NCI-H1105 (cell line): ENCODE measurements around the gene FAM83F.
"Not testable (repeated sequence)": the region's sequence is repeated elsewhere in the genome, so short reads cannot be mapped to it uniquely, and the experiment has no call there.

Experiments
- DNase-seq: peaks from one replicate; lab custom pipeline; 2025; lab: John Stamatoyannopoulos, UW

Gene FAM83F

GRCh38 chr22:39994566-39995392, at the start of gene FAM83F:
FAM83F (plus strand) TSS chr22:39994954; CDS start chr22:39995043, 89 bp downstream.
- DNase-seq = peak; percentile 19

DNA sequence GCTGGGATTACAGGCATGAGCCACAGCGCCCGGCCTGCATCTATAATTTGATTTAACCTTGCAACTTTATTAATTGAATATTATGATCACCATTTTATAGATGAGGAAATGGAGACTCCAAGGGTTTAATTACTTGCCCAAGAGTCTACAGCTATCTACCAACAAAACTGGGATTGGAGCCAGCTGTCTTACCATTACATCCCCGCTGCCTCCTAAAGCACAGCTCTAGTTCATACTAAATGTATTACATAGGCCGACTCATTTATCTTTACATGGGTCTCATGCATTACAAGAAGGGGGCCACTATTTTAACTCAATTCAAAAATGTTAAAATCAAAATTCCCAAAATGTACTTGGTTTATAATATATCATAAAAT, 48.6 kb upstream of the FAM83F start:
- no peak for DNase-seq

DNA sequence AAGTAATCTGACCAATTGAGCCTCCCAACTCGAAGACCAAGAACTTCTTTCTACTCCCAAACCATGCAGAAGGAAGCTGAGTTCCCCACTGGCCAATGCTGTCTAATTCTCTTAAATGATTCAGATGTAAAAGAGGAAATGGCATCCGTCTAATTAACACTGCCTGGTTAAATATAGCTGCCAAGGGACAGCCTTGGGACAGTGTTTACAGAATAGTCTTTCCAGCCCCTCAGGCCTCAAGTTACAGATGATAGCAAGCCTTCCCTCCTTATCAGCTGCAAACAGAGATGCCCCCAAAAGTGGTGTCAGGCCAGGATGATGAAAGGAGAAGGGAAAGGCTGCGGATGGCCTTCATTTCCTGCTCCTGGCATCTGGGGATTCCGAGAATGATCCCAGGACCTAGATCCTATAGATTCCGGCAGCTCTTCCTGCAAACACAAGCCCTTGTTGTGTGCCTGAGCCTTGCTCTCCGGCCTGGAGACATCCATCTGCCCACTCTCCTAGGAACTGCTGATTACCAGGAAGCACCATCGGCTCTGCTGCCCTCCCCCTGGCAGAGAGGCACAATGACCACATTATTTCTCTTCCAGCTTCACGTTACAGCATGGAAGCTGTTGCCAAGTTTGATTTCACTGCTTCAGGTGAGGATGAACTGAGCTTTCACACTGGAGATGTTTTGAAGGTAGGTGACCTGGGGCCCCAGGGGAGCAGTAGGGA, 48.1 kb upstream of the FAM83F start:
- DNase-seq = no peak

DNA sequence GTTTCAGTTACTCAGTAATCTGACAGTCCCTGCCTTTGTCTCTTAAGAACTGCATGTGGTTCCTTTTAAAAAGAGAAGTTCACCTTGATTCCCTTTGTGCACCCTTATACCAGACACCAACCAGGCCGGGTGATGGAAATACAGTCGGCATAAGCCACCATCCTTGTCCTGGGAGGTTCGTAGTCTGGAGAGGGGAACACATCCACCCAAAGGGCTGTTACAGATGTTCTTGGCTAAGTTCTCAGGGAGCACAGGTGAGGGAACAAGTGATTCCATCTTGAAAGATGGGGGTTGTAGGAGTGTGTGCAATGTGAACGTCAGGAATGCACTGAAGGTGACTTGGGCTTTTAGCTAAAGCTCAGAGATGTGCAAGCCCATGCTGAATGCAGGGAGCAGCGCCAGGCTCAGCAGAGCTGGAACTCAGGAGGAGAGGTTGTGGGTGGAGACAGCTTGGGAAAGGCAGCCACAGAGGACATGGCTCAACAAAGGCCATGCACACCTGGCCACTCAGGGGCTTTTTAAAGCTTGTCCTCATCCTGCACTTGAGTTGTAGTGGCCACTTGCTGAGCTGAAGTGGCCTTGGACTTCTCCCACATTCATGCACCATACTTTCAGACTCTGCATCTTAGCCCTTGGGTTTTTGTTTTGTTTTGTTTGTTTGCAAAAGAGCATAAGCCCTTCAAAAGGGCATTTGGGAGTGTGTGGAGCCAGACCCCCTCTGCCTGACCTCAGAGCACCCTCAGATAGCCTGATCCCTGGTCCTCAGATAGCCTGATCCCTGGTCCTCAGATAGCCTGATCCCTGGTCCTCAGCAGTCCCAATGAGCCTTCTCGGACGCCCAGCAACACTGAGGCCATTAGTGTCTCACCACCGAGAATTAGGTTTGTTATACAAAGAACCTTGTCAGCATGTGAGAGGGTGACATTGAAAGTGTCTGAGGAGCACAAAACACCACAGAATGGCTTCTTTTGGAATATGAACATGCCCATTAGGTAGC, 47.2 kb upstream of the FAM83F start:
- no peak for DNase-seq

- DNase-seq = no peak
These were observed 44.6 kb upstream of the FAM83F start for GRCh38 chr22:39949964-39950737.

DNA sequence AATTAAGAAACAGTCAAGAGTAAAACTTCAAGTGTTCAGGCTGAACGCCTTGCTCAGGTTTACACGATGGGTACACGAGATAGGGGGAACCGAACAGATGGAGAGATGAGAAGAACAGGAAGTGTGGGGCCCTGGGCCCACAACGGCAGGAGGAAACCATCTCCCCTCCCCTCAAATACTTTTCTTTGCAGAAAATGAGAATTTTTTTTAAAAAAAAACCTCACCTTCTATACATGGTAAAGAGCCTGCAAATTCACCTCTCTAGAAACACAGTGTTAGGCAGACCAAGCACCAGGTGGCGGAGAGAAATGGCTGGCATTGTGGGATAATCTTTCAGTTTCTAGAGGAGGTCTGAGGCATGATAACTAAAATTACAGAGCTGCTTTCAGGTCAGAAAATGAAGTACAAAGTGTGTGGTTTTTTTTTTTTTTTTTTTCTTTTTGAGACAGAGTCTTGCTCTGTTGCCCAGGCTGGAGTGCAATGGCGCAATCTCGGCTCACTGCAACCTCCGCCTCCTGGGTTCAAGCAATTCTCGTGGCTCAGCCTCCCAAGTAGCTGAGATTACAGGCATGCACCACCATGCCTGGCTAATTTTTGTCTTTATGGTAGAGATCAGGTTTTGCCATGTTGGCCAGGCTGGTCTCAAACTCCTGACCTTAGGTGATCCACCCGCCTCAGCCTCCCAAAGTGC, 43.0 kb upstream of the FAM83F start:
- DNase-seq = not testable (repeated sequence)

GRCh38 chr22:39952347-39952746, 42.4 kb upstream of the FAM83F start:
- DNase-seq = no peak

DNA sequence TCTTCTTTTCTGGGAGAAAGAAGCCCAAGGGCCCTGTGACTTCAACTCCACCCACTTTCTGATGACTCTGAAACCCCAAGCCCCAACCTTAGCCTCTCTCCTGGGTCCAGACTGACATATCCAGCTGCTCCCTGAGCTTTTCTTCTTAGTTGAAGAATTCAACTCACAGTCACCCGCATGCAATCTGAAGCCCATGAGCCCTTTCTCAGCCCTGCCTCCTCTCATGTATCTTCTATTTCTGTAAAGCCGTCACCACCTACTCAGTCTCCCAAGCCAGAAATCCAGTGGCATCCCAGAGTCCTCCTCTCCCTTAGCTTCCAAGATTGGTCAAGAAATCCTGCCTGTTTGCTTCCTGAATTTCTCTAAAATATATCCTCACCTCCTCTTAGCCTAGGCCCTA, 41.7 kb upstream of the FAM83F start:
- DNase-seq = no peak

DNA sequence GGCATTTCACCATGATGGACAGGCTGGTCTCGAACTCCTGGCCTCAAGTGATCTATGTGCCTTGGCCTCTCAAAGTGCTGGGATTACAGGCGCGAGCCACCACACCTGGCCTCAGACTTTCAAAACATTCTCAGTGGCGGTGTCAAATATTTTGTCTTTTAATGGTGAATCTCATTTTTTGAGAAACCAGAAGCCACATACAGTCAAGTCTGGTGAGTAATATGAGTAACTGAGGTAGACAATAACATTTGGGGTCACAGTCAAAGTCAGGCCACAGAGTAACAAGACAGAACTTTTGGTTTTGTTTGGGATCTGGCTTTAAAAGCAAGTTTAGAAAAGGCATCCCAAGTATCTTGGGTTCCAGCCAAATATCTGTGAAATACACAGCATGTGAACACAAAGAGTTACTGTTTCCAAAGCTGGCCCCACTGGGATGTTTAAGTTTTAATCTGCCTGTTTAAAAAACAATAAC, 40.1 kb upstream of the FAM83F start:
- no peak for DNase-seq

DNA sequence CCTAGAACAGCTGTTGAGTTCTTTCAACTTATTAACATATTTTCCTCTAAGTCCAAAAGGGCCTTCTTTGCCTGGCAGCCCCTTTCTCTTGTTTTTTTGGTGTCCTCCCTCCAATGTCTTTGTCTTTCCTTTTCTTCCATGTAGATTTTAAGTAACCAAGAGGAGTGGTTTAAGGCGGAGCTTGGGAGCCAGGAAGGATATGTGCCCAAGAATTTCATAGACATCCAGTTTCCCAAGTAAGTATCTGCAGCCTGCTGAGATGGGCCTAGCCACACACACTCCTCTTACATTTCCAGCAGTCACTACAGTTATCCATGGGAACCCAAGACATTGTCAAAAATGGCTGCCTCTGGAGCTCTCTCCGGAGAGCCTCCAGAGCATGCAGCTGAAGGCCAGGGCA, 39.1 kb upstream of the FAM83F start:
- DNase-seq = no peak

DNA sequence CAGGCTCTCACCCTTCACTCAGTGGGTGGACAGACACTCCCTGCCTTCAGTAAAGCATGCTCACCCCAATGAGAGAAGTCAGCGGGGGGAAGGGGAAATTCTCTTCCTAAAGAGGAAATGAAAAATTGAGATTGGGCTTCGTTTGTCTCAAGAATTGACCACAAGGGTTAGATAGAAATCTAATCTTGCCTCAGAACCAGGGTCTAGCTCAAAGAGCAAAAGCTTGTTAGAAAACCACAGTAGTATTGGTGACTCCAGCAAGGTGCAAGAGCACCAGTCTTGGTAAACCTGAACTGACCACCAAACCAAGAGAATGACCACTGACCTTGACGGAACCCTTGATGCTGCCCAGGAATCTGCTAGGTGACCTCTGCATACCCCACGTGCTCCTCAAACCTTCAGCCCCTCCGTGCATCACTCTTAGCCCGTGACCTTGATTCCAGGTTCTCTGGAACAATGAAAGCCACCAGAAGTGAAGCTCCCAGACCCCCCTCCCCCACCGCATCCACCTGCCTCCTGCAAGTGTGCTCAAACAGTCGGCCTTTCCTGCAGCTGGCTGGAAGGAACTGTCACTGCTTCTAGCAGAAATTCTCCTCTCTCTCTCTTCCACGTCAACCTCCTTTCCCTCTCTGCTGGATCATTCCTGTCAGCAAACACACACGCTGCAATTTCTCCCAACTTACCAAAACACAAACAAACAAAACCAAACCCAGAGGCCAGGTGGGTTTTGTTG, 37.7 kb upstream of the FAM83F start:
- no peak for DNase-seq

DNA sequence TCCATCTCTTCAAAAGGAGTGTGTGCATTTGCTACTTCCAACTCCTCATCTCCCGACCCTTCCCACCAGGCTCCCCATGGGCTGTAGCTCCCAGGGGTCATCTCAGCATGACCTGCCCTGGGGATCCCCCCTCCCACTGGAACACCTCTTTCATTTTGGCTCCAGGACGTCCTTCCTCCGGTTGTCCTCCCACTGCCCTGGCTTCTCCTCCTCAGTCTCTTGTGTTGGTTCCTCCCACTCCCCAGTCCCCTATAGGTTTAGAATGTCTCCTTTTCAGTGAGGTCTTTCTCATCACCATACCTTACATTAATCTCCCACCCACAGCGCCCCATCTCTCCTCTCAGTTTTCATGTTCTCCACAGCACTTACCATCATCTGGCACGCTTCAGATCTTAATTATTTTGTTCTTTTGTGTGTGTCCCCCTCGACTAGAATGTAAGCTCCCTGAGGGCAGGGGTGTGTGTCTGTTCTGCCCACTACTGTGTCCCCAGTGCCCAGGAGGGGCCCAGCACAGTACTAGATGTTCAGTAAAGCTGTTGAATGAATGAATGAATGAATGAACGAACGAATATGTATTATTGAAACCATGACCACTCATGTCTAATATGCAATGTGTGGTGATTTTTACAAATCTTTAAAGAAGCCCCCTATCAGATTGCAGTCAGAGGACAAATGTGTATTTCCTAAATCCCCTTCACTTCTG, 36.6 kb upstream of the FAM83F start:
- DNase-seq = no peak

- no peak for DNase-seq
These were observed 35.7 kb upstream of the FAM83F start for GRCh38 chr22:39958949-39959639.

GRCh38 chr22:39959640-39960447, 34.9 kb upstream of the FAM83F start, which contains the start of gene TMA7B:
TMA7B (plus strand) TSS chr22:39960397; CDS start chr22:39964375, 3,978 bp downstream.
- DNase-seq = no peak

GRCh38 chr22:39960791-39961746, 33.7 kb upstream of the FAM83F start:
- DNase-seq = no peak

DNA sequence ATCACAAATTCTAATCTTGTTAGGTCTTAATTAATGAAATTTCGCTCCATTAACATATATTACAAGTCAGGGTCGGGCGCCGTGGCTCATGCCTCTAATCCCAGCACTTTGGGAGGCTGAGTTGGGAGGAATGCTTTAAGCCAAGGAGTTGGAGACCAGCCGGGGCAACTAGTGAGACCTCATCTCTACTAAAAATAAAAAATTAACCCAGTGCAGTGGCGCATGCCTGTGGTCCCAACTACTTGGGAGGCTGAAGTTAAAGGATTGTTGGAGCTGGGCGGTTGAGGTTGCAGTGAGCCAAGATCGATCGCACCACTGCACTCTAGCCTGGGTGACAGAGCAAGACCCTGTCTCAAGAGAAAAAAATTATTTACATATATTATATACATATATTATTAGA, 32.7 kb upstream of the FAM83F start:
- no peak for DNase-seq

DNA sequence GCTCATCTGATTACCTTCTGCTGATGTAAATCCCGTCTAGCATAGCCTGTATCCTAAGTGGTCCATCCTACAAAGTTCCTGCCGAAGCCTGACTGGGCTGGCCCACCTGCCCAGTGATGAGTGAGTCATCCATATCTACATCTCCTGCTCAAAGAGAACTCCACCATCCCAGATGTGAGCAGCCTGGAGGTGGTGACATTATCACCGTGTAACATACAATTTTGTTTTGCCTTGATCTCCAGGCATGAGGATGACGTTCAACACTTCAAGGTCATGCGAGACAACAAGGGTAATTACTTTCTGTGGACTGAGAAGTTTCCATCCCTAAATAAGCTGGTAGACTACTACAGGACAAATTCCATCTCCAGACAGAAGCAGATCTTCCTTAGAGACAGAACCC, 29.0 kb upstream of the FAM83F start:
- no peak for DNase-seq
